ENCODE data around the gene PLAC8L1. TPM values are rescaled to one million over a fixed set of nuclear protein-coding genes. Genes with fewer than 3 reads are reported as not detected.

The PLAC8L1 gene, protein sequence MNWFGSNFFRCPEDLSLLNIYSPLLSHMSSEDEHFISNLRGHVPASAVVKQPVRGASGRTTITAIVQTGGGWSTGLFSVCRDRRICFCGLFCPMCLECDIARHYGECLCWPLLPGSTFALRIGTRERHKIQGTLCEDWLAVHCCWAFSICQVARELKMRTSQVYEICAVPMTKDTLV
- 0.08 TPM for polyA plus RNA-seq (2013, experiment 1 of 2)
- polyA plus RNA-seq (2013, experiment 2 of 2), result 0.07 TPM

DNA sequence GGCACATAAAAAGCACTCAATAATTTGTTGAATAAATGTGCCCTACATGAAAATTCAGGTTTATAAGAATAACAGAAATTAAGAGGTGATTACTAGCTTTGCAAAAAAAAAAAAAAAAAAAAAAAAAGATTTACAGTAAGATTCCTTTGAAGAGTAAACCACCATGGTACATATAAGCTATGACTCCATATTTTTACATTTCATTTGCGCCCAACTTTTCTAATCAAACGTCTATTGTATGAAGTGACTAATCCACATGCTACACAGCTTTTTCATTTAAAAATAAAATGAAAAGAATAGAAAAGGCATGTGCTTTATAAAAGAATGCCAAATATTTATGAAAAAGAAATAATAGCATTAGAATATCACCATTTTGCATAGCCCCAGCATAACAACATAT, at the start of gene PLAC8L1:
TSS of gene PLAC8L1 (minus strand) at position 101 of the 400 bp plus-strand sequence. CDS start 1,266 bp downstream, outside the sequence.
- H3K4me3 ChIP-seq (ENCODE audit: insufficient read depth in 1 of 2, low read depth in 1 of 2, low read length in 2 of 2), result no peak within 1 kb of the TSS
- WGBS, result 83% methylated on average over 2 of the region's 2 CpGs
- no peak within 1 kb of the TSS for H4K8ac ChIP-seq (ENCODE audit: low read length)
- no peak within 1 kb of the TSS for H3K18ac ChIP-seq (ENCODE audit: low read depth in 1 of 2, low read length in 2 of 2)
- H3K14ac ChIP-seq (ENCODE audit: low read length in 2 of 2), result no peak within 1 kb of the TSS
- H3K27ac ChIP-seq (ENCODE audit: low read length, poor library complexity, severe bottlenecking), result no peak within 1 kb of the TSS
- H2BK5ac ChIP-seq (ENCODE audit: low read depth, low read length, poor library complexity, severe bottlenecking), result no peak within 1 kb of the TSS
- H3K36me3 ChIP-seq (ENCODE audit: control insufficient read depth in 1 of 2, insufficient read depth in 2 of 2, low read depth in 1 of 2, low read length in 2 of 2), result peaks cover 0 to 17% of the 10 kb centered on the region in 2 experiments
- no peak within 1 kb of the TSS for H2AK5ac ChIP-seq (ENCODE audit: low read length, severe bottlenecking)
- no peaks in the 10 kb centered on the region for H3K4me1 ChIP-seq (ENCODE audit: control insufficient read depth, insufficient read depth, low read depth, low read length)
- H2BK12ac ChIP-seq (ENCODE audit: low read length in 2 of 2), result no peak within 1 kb of the TSS
- no peak within 1 kb of the TSS for H2BK15ac ChIP-seq (ENCODE audit: low read depth, poor library complexity, severe bottlenecking)
- H2BK120ac ChIP-seq (ENCODE audit: low read depth, low read length), result no peak within 1 kb of the TSS
- no peak within 1 kb of the TSS for H3K23ac ChIP-seq (ENCODE audit: low read length in 2 of 2)
- no peak within 1 kb of the TSS for H3K4me2 ChIP-seq (ENCODE audit: low read length, poor library complexity, severe bottlenecking)
- no peak within 1 kb of the TSS for H3K9ac ChIP-seq (ENCODE audit: low read length)
- no peaks in the 10 kb centered on the region for H3K9me3 ChIP-seq (ENCODE audit: control insufficient read depth, low read length)
- no peak for DNase-seq
- no peaks in the 10 kb centered on the region for H3K79me1 ChIP-seq (replicated peaks; ENCODE audit: low read length, poor library complexity, severe bottlenecking)
- no peak within 1 kb of the TSS for H4K91ac ChIP-seq (ENCODE audit: low read length)
- no peak within 1 kb of the TSS for H3K4ac ChIP-seq (ENCODE audit: low read depth in 1 of 2, low read length in 2 of 2)
- no peak within 1 kb of the TSS for H2AFZ ChIP-seq (ENCODE audit: low read depth, low read length)
- no peaks in the 10 kb centered on the region for H3K27me3 ChIP-seq (ENCODE audit: control insufficient read depth in 1 of 2, insufficient read depth in 1 of 2, low read length in 2 of 2)

GRCh38 chr5:146151970-146152369, 46.6 kb upstream of the PLAC8L1 start:
- Histone ChIP-seq H2BK15ac (ENCODE audit: low read depth, poor library complexity, severe bottlenecking) (no peak overlapping the region), H3K27me3 (ENCODE audit: control insufficient read depth in 1 of 2, insufficient read depth in 1 of 2, low read length in 2 of 2) (no peaks in the 10 kb centered on the region), H2AK5ac (ENCODE audit: low read length, severe bottlenecking) (no peak overlapping the region), H3K23ac (ENCODE audit: low read length in 2 of 2) (no peak overlapping the region), H3K79me1 (replicated peaks; ENCODE audit: low read length, poor library complexity, severe bottlenecking) (peaks cover 7% of the 10 kb centered on the region), H3K27ac (ENCODE audit: low read length, poor library complexity, severe bottlenecking) (no peak overlapping the region), H3K9me3 (ENCODE audit: control insufficient read depth, low read length) (no peaks in the 10 kb centered on the region), H3K4ac (ENCODE audit: low read depth in 1 of 2, low read length in 2 of 2) (no peak overlapping the region), H3K4me2 (ENCODE audit: low read length, poor library complexity, severe bottlenecking) (no peak overlapping the region), H3K9ac (ENCODE audit: low read length) (no peak overlapping the region), H3K36me3 (ENCODE audit: control insufficient read depth in 1 of 2, insufficient read depth in 2 of 2, low read depth in 1 of 2, low read length in 2 of 2) (peaks cover 26 to 92% of the 10 kb centered on the region in 2 experiments), H4K91ac (ENCODE audit: low read length) (no peak overlapping the region), H3K4me3 (ENCODE audit: insufficient read depth in 1 of 2, low read depth in 1 of 2, low read length in 2 of 2) (no peak overlapping the region), H4K8ac (ENCODE audit: low read length) (no peak overlapping the region), H3K4me1 (ENCODE audit: control insufficient read depth, insufficient read depth, low read depth, low read length) (no peaks in the 10 kb centered on the region), H2AFZ (ENCODE audit: low read depth, low read length) (no peak overlapping the region), H2BK120ac (ENCODE audit: low read depth, low read length) (no peak overlapping the region), H3K18ac (ENCODE audit: low read depth in 1 of 2, low read length in 2 of 2) (no peak overlapping the region), H2BK12ac (ENCODE audit: low read length in 2 of 2) (no peak overlapping the region), H3K14ac (ENCODE audit: low read length in 2 of 2) (no peak overlapping the region), H2BK5ac (ENCODE audit: low read depth, low read length, poor library complexity, severe bottlenecking) (no peak overlapping the region)
- WGBS, result 77% methylated on average over 3 of the region's 3 CpGs
- peak; percentile 24 for DNase-seq

DNA sequence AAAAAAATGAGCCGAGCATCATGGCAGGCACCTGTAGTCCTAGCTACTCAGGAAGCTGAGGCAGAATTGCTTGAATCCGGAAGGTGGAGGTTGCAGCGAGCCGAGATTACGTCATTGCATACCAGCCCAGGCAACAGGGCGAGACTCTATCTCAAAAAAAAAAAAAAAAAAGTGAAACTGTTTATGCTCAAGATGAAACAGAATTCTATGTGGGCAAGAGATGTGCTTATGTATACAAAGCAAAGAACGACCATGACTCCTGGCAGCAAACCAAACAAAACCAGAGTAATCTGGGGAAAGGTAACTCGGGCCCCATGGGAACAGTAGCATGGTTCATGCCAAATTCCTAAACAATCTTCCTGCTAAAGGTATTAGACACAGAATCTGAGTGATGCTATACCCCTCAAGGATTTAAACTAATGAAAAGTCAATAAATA, 32.6 kb upstream of the PLAC8L1 start:
- 99% methylated on average over 3 of the region's 8 CpGs for WGBS
- no peak overlapping the region for H2AFZ ChIP-seq (ENCODE audit: low read depth, low read length)

GRCh38 chr5:146130440-146131045, 25.2 kb upstream of the PLAC8L1 start:
- Histone ChIP-seq H3K36me3 (ENCODE audit: control insufficient read depth in 1 of 2, insufficient read depth in 2 of 2, low read depth in 1 of 2, low read length in 2 of 2) (peaks cover 13 to 92% of the 10 kb centered on the region in 2 experiments), H3K18ac (ENCODE audit: low read depth in 1 of 2, low read length in 2 of 2) (no peak overlapping the region), H3K27me3 (ENCODE audit: control insufficient read depth in 1 of 2, insufficient read depth in 1 of 2, low read length in 2 of 2) (no peaks in the 10 kb centered on the region), H2BK15ac (ENCODE audit: low read depth, poor library complexity, severe bottlenecking) (no peak overlapping the region), H2BK12ac (ENCODE audit: low read length in 2 of 2) (no peak overlapping the region), H4K8ac (ENCODE audit: low read length) (no peak overlapping the region), H2AK5ac (ENCODE audit: low read length, severe bottlenecking) (no peak overlapping the region), H3K79me1 (replicated peaks; ENCODE audit: low read length, poor library complexity, severe bottlenecking) (peaks cover 6% of the 10 kb centered on the region), H3K4me1 (ENCODE audit: control insufficient read depth, insufficient read depth, low read depth, low read length) (no peaks in the 10 kb centered on the region), H3K4ac (ENCODE audit: low read depth in 1 of 2, low read length in 2 of 2) (no peak overlapping the region), H3K27ac (ENCODE audit: low read length, poor library complexity, severe bottlenecking) (no peak overlapping the region), H4K91ac (ENCODE audit: low read length) (no peak overlapping the region), H2AFZ (ENCODE audit: low read depth, low read length) (no peak overlapping the region), H2BK5ac (ENCODE audit: low read depth, low read length, poor library complexity, severe bottlenecking) (no peak overlapping the region), H3K9me3 (ENCODE audit: control insufficient read depth, low read length) (no peaks in the 10 kb centered on the region), H3K14ac (ENCODE audit: low read length in 2 of 2) (no peak overlapping the region), H3K4me3 (ENCODE audit: insufficient read depth in 1 of 2, low read depth in 1 of 2, low read length in 2 of 2) (no peak overlapping the region), H3K23ac (ENCODE audit: low read length in 2 of 2) (no peak overlapping the region), H3K4me2 (ENCODE audit: low read length, poor library complexity, severe bottlenecking) (no peak overlapping the region), H3K9ac (ENCODE audit: low read length) (no peak overlapping the region), H2BK120ac (ENCODE audit: low read depth, low read length) (no peak overlapping the region)
- DNase-seq, result peak; percentile 48
- WGBS, result 100% methylated on average over 1 of the region's 3 CpGs

More for the DNA sequence above, 32.6 kb upstream of the PLAC8L1 start:
- H3K27me3 ChIP-seq (ENCODE audit: control insufficient read depth in 1 of 2, insufficient read depth in 1 of 2, low read length in 2 of 2), result no peaks in the 10 kb centered on the region
- H3K4me3 ChIP-seq (ENCODE audit: insufficient read depth in 1 of 2, low read depth in 1 of 2, low read length in 2 of 2), result no peak overlapping the region
- H2BK12ac ChIP-seq (ENCODE audit: low read length in 2 of 2), result no peak overlapping the region
- H2AK5ac ChIP-seq (ENCODE audit: low read length, severe bottlenecking), result no peak overlapping the region
- no peak overlapping the region for H3K4me2 ChIP-seq (ENCODE audit: low read length, poor library complexity, severe bottlenecking)
- no peak overlapping the region for H3K4ac ChIP-seq (ENCODE audit: low read depth in 1 of 2, low read length in 2 of 2)
- no peak overlapping the region for H3K23ac ChIP-seq (ENCODE audit: low read length in 2 of 2)
- H3K79me1 ChIP-seq (replicated peaks; ENCODE audit: low read length, poor library complexity, severe bottlenecking), result peaks cover 6% of the 10 kb centered on the region
- no peak overlapping the region for H2BK15ac ChIP-seq (ENCODE audit: low read depth, poor library complexity, severe bottlenecking)
- peak; percentile 33 for DNase-seq
- no peak overlapping the region for H3K18ac ChIP-seq (ENCODE audit: low read depth in 1 of 2, low read length in 2 of 2)
- no peak overlapping the region for H3K14ac ChIP-seq (ENCODE audit: low read length in 2 of 2)
- H3K9ac ChIP-seq (ENCODE audit: low read length), result no peak overlapping the region
- no peaks in the 10 kb centered on the region for H3K9me3 ChIP-seq (ENCODE audit: control insufficient read depth, low read length)
- no peak overlapping the region for H4K91ac ChIP-seq (ENCODE audit: low read length)
- no peak overlapping the region for H3K27ac ChIP-seq (ENCODE audit: low read length, poor library complexity, severe bottlenecking)
- no peak overlapping the region for H2BK120ac ChIP-seq (ENCODE audit: low read depth, low read length)
- H3K36me3 ChIP-seq (ENCODE audit: control insufficient read depth in 1 of 2, insufficient read depth in 2 of 2, low read depth in 1 of 2, low read length in 2 of 2), result peaks cover 23 to 95% of the 10 kb centered on the region in 2 experiments
- no peaks in the 10 kb centered on the region for H3K4me1 ChIP-seq (ENCODE audit: control insufficient read depth, insufficient read depth, low read depth, low read length)
- H4K8ac ChIP-seq (ENCODE audit: low read length), result no peak overlapping the region
- no peak overlapping the region for H2BK5ac ChIP-seq (ENCODE audit: low read depth, low read length, poor library complexity, severe bottlenecking)
